PC-3 (cell line): ENCODE results near the gene CRB2. TPM values are rescaled to one million over a fixed set of nuclear protein-coding genes. Genes with fewer than 3 reads are reported as not detected.

Source experiments
- ATAC-seq: fragments of 200-7000 bp; cut with Tn5 transposase; 2 replicates; pipeline ENCODE4 v1.9.1; 2020; ENCODE audit warnings: mild to moderate bottlenecking, moderate library complexity
- BruUV-seq: library from RNA; stranded (reverse); fragments of 400-500 nt; replicated peaks from 2 replicates; lab custom pipeline; 2021; lab: Mats Ljungman, UMichigan
- CTCF ChIA-PET: fragments of 300-600 bp; sonication (Branson Sonifier 250); formaldehyde crosslinking; loops from one replicate; lab custom pipeline; 2022; ENCODE audit warnings: antibody characterized with exemption; lab: Charles Lee
- POLR2A ChIA-PET: fragments of 300-600 bp; sonication (Branson Sonifier 250); formaldehyde crosslinking; loops from one replicate; lab custom pipeline; 2022; ENCODE audit warnings: antibody characterized with exemption; ENCODE audit not compliant: unreplicated experiment; lab: Charles Lee
- DNase-seq: peaks from one replicate; pipeline ENCODE4 v3.0.0-alpha.2; 2015
- H2AFZ ChIP-seq: fragments of 300-600 bp; sonication (generic); 2 replicates; pipeline ENCODE4 v1.6.0; 2016; ENCODE audit warnings: antibody characterized with exemption, low read length
- H3F3A ChIP-seq: fragments of 300-600 bp; sonication (generic); one replicate; pipeline ENCODE4 v1.6.0; 2017; ENCODE audit warnings: antibody characterized with exemption, low read length, control low read depth, mild to moderate bottlenecking; ENCODE audit not compliant: unreplicated experiment
- H3K27ac ChIP-seq: fragments of 300-600 bp; sonication (generic); 2 replicates; pipeline ENCODE4 v1.5.1; 2016; ENCODE audit warnings: mild to moderate bottlenecking, low read length
- H3K27me3 ChIP-seq: fragments of 300-600 bp; sonication (generic); 2 replicates; pipeline ENCODE4 v1.6.1; 2016; ENCODE audit warnings: low read length, mixed read lengths
- H3K36me3 ChIP-seq: fragments of 300-600 bp; sonication (generic); 2 replicates; pipeline ENCODE4 v1.6.1; 2016; ENCODE audit warnings: low read depth, mixed run types, low read length, mixed read lengths
- H3K4me1 ChIP-seq: fragments of 300-600 bp; sonication (generic); 2 replicates; pipeline ENCODE4 v1.5.1; 2016; ENCODE audit warnings: low read length; ENCODE audit not compliant: insufficient read depth
- H3K4me2 ChIP-seq: fragments of 300-600 bp; sonication (generic); 2 replicates; pipeline ENCODE4 v1.6.0; 2016; ENCODE audit warnings: low read length
- H3K4me3 ChIP-seq: fragments of 300-600 bp; sonication (generic); 2 replicates; pipeline ENCODE4 v1.5.1; 2016; ENCODE audit warnings: mild to moderate bottlenecking, low read length, mixed read lengths
- H3K79me2 ChIP-seq: fragments of 300-600 bp; sonication (generic); 2 replicates; pipeline ENCODE4 v1.6.1; 2017; ENCODE audit warnings: low read length, mixed read lengths
- H3K9ac ChIP-seq: fragments of 300-600 bp; sonication (generic); 2 replicates; pipeline ENCODE4 v1.6.0; 2016; ENCODE audit warnings: mild to moderate bottlenecking, low read length
- H3K9me2 ChIP-seq: fragments of 300-600 bp; sonication (generic); replicated peaks from 2 replicates; pipeline ENCODE4 v1.6.1; 2016; ENCODE audit warnings: mixed run types, low read length, mixed read lengths
- H3K9me3 ChIP-seq: fragments of 300-600 bp; sonication (generic); 2 replicates; pipeline ENCODE4 v1.6.1; 2016; ENCODE audit warnings: low read length, mixed read lengths
- H4K20me1 ChIP-seq: fragments of 300-600 bp; sonication (generic); 2 replicates; pipeline ENCODE4 v1.6.1; 2016; ENCODE audit warnings: low read length, mixed read lengths
- CTCF ChIP-seq: fragments of 300-600 bp; sonication (generic); conservative IDR thresholded peaks from 2 replicates; pipeline ENCODE4 v1.5.1; 2017; ENCODE audit warnings: antibody characterized with exemption, low read depth, mild to moderate bottlenecking, low read length
- EZH2 ChIP-seq: fragments of 300-600 bp; sonication (generic); IDR thresholded peaks from one replicate; pipeline ENCODE4 v1.6.1; 2017; ENCODE audit warnings: antibody characterized with exemption, mild to moderate bottlenecking, low read length; ENCODE audit not compliant: unreplicated experiment
- EZH2phosphoT487 ChIP-seq: fragments of 300-600 bp; sonication (generic); IDR thresholded peaks from 2 replicates; pipeline ENCODE4 v1.6.1; 2018; ENCODE audit warnings: mild to moderate bottlenecking, antibody characterized with exemption, low read length, borderline replicate concordance
- intact Hi-C: fragments of 100-400 bp; cut with micrococcal nuclease; formaldehyde crosslinking; loops from 2 replicates; pipeline ENCODE4 v1.9.0; 2023
- total RNA-seq: library from RNA; depleted of rRNA; stranded (reverse); fragments of >200 nt; gene quantifications from 2 replicates; pipeline ENCODE4 v1.2.3, GENCODE V29; 2014

Gene CRB2
- total RNA-seq, 1 experiment from 2014 or later = not detected

GRCh38 chr9:123377211-123377971, 21.4 kb downstream of the CRB2 start:
- CTCF ChIA-PET = no interaction called here
- Histone ChIP-seq H3K9me3 (no peaks in the 10 kb centered on the region), H3K4me3 (no peak overlapping the region), H3F3A (no peaks in the 10 kb centered on the region), H3K27me3 (peaks cover 21% of the 10 kb centered on the region), H4K20me1 (no peaks in the 10 kb centered on the region), H3K4me1 (no peaks in the 10 kb centered on the region), H2AFZ (no peak overlapping the region), H3K79me2 (no peaks in the 10 kb centered on the region), H3K36me3 (no peaks in the 10 kb centered on the region), H3K4me2 (no peak overlapping the region), H3K9ac (no peak overlapping the region), H3K27ac (no peak overlapping the region), H3K9me2 (no peaks in the 10 kb centered on the region)
- BruUV-seq = no TSS peak
- ATAC-seq (no peak; the same call in 1 of the 2 replicates), DNase-seq (no peak)
- TF ChIP-seq EZH2 (no peak), EZH2phosphoT487 (no peak), CTCF (no peak)
- intact Hi-C loops = no loop called here
- POLR2A ChIA-PET = no interaction called here

GRCh38 chr9:123378025-123378424, 22.0 kb downstream of the CRB2 start:
- H3K9ac ChIP-seq = no peak overlapping the region
- TF ChIP-seq CTCF = no peak
- no peak for TF ChIP-seq EZH2phosphoT487
- TF ChIP-seq EZH2 = no peak
- intact Hi-C loops = no loop called here
- H3K27ac ChIP-seq = no peak overlapping the region
- no peak overlapping the region for H3K4me3 ChIP-seq
- H3K9me3 ChIP-seq = no peaks in the 10 kb centered on the region
- ATAC-seq (no peak), DNase-seq (no peak)
- H3K36me3 ChIP-seq = no peaks in the 10 kb centered on the region
- BruUV-seq = no TSS peak
- no peak overlapping the region for H3K4me2 ChIP-seq
- ChIA-PET POLR2A (no interaction called here), CTCF (no interaction called here)
- H3K79me2 ChIP-seq = no peaks in the 10 kb centered on the region
- peaks cover 15% of the 10 kb centered on the region for H3K27me3 ChIP-seq
- no peaks in the 10 kb centered on the region for H4K20me1 ChIP-seq
- no peaks in the 10 kb centered on the region for H3F3A ChIP-seq
- H2AFZ ChIP-seq = no peak overlapping the region
- no peaks in the 10 kb centered on the region for H3K9me2 ChIP-seq
- H3K4me1 ChIP-seq = no peaks in the 10 kb centered on the region

- H3K4me2 ChIP-seq = no peak overlapping the region
- H3K36me3 ChIP-seq = no peaks in the 10 kb centered on the region
- no peak overlapping the region for H3K27ac ChIP-seq
- H3K79me2 ChIP-seq = no peaks in the 10 kb centered on the region
- POLR2A ChIA-PET = no interaction called here
- DNase-seq (no peak), ATAC-seq (no peak)
- no peaks in the 10 kb centered on the region for H3F3A ChIP-seq
- H3K9ac ChIP-seq = no peak overlapping the region
- no peak for TF ChIP-seq CTCF
- TF ChIP-seq EZH2phosphoT487 = no peak
- no peak for TF ChIP-seq EZH2
- H4K20me1 ChIP-seq = no peaks in the 10 kb centered on the region
- H2AFZ ChIP-seq = no peak overlapping the region
- CTCF ChIA-PET = no interaction called here
- peaks cover 5% of the 10 kb centered on the region; the same call in 1 of the 2 replicates for H3K27me3 ChIP-seq
- intact Hi-C loops = no loop called here
- no peaks in the 10 kb centered on the region for H3K4me1 ChIP-seq
- BruUV-seq = no TSS peak
- H3K4me3 ChIP-seq = no peak overlapping the region
- no peaks in the 10 kb centered on the region for H3K9me3 ChIP-seq
- H3K9me2 ChIP-seq = no peaks in the 10 kb centered on the region
Measured at GRCh38 chr9:123378956-123379660, 23.1 kb downstream of the CRB2 start.
